HG03039 (cell line): ENCODE measurements around the gene ADSS1.

Experiments used
- ATAC-seq: cut with Tn5 transposase; IDR thresholded peaks from one replicate; pipeline ENCODE4 v1.9.1; 2021; ENCODE audit warnings: mild to moderate bottlenecking, moderate library complexity; ENCODE audit not compliant: unreplicated experiment

Gene ADSS1

DNA sequence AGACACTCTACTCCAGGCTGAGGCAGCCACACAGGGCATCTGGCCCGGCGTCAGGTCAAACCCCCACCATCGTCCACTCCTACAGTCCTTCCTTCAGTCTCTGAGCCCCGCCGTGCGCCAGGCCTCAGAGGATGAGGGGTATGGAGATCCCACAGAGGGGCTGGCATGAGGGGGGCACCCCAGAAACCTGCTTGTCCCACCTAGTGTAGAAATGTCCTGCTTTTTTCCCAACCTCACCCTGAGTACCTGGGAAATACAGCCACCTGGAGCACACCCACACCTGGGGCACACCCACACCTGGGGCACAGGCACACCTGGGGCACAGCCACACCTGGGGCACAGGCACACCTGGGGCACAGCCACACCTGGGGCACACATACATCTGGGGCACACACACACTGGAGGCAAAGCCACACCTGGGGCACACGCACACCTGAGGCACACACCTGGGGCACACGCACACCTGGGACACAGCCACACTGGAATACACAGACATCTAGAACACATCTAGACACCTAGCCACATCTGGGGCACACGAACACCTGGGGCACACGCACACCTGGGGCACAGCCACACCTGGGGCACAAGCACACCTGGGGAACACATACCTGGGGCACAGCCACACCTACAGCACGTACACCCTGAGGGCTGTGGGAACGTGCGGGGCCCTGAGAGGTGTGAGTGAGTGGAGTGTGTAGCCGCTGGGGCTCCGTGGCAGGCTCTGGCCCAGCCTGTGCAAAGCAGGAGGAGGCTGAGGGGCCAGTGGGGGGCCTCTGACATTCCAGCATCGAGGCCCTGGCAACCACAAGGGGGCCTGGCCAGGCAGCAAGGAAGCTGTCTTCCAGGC is 53.2 kb downstream of the ADSS1 start:
- no peak for ATAC-seq

DNA sequence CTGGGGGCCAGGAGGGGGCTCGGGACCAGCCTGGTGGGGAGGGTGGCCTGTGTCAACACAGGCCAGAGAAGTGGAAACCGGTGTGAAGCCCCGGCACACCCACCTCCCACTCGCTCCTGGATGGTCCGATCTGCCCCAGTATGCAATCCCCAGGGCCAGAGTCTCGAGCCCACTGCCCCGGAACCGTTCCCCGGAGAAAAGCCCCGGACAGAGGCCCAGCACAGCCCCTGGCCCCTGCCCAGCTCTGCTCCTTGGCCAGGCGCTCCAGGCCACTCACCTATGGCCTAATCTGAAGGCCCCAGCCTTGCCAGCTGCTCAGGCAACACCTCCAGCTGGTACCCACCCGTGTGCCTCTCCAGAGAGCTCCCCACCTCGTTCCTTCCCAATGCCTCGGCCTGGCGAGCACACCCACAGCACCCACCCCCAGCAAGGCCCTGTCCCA is 53.8 kb downstream of the ADSS1 start:
- ATAC-seq: no peak

DNA sequence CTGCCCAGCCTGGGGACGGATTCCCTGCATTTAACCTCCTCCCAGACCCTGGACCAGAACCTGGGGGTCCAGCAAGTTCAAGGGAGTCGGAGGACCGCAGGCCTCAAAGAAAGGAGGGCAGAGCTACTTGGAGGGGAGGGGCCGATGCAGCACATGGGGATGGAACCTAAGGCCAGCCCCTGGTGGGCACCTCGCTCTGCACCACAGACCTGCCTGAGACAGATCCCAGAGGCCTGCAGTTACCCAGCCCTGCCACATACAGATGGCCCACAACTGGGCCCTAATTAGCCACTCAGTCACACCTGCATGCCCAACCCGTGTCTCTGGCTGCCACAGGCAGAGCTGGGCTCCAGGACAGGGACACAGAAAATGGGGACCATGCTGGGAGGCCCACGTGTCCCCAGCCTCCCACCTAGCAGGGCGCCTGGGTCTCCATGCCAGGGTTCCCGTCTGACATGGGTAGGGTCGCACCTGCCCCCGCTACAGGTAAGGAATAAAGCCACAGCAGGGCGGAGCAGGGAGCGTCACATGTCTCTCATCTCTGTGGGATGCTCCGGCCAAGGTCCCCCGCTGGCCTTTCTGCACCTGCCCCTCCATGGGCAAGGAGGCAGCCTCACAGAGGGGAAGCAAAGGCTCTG is 54.8 kb downstream of the ADSS1 start:
- no peak for ATAC-seq

DNA sequence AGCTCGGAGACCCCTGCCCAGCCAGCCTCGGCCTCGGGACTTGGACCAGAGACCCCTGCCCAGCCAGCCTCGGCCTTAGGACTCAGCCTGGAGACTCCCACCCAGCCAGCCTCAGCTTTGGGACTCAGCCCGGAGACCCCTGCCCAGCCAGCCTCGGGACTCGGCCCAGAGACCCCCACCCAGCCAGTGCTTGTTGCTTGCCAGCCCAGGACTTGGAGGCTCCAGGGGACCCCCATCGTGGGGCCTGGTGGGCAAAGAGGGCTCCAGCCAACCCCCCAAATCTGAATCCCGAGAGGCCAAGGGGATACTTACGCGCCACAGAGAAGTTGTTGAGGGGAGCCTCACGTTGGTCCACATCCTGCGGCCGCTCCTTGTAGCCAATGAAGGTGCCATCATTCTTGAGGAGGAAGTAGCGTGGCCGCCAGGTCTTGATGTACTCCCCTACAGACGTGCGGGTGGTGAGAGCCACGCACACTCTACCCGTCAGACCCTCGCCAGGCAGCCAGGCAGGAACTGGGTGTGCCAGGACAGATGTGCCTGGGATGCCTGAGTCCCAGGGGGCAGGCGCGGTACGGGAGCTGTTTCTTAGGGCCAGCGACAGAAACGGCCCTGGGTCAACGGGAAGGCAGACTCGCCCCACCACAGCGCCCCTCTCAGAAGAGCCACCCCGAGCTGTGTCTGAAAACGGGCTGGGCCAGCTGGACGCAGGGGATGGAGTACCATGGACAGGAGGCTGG is 55.9 kb downstream of the ADSS1 start:
- no peak for ATAC-seq

DNA sequence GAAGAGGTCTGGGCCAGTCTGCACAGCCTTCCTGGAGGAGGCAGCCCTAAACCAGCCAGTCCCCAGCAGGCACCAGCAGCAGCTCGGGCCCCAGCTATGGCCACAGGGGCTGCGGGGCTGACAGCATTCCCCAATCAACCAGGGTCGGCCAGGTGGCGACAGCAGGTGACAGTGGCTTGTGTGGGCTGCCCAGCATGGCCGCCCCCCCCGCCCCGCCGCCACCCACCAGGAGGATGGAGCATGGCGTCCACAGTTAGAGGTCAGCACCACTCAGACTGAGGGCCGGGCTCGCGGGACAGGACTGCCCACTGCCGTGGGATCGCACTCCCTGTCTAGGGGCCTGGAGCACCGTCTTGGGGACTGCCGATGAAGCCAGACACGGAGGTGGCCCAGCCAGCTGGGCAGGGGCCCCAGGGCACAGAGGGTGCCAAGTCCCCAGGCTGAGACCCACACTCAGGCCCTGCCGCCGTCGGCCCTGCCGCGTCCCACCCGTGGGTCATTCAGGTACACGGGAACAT is 56.5 kb downstream of the ADSS1 start:
- no peak for ATAC-seq

DNA sequence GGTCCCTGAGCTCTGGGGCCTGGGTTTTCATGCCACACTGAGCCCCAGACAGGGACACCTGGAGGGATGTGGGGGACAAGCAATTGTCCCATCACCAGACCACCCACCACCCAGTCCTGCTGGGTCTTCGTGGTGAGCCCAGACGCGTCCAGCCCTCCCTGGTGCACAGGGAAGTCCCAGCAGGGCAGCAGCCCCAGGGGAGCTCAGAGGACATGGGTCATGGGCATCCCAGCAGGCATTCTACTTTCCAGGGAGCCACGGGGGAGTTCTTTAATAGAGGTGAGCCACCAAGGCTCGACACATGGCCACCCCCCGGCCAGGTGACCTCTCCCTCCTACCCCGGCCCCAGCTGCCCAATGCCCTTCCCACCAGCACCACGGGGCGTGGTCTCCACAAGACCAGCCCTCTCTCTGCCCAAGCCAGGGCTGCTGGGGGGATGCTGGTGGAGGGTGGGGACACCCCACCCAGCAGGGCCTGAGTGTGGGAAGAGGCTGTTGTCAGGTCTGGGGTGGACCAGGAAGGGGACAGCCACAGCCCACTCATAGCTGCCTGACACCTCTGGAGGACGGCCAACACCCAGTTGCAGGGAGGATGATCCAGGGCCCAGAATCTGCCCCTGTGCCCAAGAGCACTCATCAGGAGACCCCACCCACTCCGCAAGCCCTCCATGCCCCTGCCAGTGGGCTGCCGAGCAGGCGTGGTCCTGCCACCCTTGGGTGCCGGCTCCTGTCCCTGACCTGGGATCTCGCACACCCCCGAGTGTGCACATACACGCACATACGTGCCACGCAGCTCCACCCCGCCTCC is 57.4 kb downstream of the ADSS1 start:
- ATAC-seq: no peak

DNA sequence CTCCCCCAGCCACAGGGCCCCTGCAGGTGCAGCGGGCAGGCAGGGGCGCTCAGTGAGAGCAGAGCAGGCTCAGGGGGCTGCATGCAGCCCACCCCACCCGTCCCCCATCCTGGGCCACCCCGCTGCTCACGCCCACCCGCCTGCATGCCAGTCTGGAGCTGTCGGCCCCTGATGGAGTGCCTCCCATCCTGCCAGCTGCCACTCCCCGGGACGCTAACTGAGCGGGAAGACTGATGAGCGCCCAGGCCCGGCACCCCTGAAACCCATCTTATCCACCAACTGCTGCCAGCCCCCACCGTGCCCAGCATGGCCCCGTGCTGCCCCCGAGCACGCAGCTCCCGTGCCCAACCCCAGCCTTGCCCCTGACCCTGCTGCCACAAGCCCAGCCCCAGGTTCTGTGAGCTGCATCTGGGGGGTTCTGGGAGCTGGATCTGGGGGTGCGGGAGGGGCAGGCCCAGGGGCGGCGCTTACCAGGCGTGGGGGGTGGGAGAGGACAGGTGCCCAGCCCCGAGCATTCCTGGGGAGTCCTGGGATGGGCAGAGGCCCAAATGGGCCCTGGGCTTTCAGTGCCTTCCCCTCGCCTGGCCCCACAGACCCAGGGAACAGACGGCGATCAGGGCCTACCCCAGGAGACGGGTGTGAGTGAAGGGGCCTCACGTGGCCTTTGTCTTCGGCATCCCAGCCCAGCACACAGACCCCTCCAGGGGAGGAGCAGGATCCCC is 58.2 kb downstream of the ADSS1 start:
- ATAC-seq: no peak

DNA sequence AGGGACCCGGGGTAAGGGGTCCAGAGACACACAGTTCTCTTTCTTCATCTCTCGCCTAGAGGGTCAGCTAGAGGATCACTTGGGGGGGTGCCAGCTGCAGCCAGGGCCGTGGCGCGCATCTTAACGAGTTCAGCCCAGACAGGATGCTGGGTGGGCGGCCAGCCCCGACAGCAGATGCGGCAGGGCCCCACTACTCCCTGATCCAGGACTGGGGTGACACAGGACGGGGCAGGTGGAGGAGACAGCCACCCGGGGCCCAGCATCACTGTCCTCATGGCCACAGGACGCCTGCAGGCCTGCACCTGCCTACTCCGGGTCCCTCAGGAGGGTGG is 58.7 kb downstream of the ADSS1 start:
- no peak for ATAC-seq

DNA sequence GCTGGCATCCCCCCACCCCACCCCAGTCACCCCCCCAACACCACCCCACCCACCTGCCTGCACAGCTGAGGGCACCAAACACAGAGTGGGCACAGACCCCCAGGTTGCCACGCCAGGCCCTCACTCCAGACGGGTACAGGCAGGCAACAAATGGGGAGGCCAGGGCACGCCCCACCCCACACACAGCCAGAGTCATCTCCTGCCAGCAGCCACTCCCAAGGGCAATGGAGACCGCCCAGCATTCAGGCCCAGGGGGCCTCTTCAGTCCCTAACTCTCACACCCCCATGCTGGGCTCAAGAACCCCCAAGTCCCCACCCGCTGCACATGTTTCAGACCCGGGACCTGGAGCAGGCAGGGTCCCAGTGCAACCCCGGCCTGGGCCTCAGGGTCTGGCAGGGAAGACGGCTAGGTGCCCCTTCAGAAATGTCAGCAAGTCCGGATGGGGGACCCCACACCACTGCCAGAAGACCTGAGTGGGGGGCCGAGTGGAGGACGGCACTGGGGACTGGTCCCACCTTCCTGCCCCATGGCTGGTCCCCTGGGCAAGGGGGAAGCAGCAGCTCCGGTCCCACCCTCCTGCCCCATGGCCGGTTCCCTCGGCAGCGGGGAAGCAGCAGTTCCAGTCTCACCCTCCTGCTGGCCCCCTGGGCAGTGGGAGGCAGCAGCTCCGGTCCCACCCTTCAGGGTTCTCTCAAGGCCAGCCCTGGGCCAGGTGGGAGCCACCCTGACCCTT is 59.6 kb downstream of the ADSS1 start:
- ATAC-seq: no peak

DNA sequence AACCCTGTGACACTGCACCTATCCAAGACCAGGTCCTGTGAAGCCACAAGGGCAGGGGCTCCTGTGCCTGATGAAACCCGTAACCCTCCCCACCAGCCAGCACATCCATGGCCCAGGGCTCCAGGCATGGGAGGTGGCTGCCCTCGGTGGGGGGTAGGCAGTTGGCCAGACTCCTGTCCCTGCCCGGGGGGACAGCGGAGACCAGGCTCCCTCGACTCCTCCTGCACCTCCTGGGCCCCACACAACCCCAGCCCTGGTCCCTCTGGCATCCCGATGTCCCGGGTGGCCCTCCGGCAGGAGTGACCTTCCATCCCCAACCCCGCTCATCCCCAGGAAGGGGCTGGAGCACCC is 60.2 kb downstream of the ADSS1 start:
- ATAC-seq: no peak

DNA sequence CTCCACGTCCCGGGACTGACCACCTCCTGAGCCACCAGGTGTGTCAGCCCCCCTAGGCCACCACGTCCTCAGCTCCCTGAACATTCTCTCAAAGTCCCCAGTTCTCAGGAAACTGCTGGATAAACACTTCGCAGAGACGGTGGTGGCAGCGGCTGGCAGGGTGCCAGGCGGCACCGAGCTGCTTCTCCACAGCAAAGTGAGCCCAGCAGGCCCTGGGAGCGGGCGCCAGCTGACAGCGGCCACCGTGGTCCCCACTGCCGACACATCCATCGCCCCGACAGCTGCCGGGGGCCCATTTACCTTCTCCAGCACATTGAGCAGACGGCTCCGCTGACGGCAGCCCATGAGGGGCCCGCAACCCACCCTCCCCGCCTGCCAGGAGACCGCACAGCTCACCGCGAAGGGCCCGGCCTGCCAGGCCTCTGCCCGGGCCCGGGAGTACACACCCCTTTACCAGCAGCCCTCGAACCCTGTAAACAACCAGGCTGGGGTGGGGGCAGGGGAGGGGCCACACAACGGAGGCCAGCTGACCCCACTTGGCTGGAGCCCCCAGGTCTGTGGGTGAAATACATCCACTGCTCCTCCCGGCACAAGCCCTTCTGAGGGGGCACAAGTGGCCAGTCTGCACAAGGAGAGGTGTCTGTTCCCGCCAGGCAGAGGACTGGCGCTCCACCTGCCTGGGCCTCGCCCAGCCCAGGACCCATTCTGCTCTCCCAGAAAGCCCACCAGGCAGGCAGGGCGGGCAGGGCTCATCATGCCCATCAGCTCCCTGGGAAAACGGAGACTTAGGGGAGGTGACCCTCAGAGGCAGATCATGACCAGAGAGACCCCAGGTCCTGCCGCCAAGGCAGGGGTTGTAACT is 61.0 kb downstream of the ADSS1 start:
- ATAC-seq: no peak

DNA sequence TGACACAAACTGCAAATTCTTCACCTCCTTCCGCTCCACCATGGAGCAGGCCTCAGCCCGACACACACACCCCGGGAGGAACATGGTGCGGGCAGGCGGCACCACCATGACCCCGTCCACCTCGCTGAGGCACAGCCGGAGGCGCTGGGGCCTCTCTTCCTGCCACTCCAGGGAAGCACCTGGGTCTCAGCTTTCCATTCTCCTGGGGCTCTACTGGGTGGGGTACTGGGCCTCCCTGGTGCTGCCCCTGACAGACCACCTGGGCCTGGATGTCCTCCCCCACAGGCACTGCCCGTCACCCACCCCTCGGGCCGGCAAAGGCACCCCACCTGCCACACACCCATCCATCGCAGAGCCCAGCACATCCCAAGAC is 61.7 kb downstream of the ADSS1 start:
- ATAC-seq: no peak

DNA sequence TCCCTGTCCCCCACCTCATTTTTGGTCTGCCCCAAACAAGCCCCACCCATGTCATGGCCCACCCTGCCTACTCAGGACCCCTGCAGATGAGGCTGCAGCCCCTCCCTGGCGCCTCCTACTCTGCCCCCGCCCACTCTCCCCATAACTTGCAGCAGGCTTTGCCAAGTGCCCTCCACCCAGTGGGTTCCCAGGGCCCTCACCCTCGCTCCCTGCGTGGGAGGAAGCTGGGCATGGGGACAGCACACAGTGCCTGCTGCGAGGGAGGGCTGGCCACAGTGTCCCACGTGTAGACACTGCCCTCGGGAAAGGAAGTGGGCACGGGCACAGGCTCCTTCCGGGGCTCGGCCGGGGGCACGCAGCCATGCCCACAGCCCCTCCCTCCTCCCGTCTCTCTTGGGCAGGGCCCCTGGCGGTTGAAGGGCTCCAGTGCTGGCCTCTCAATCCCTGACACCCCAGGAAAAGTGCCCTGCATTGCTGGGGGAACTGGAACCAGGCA is 62.1 kb downstream of the ADSS1 start:
- no peak for ATAC-seq

DNA sequence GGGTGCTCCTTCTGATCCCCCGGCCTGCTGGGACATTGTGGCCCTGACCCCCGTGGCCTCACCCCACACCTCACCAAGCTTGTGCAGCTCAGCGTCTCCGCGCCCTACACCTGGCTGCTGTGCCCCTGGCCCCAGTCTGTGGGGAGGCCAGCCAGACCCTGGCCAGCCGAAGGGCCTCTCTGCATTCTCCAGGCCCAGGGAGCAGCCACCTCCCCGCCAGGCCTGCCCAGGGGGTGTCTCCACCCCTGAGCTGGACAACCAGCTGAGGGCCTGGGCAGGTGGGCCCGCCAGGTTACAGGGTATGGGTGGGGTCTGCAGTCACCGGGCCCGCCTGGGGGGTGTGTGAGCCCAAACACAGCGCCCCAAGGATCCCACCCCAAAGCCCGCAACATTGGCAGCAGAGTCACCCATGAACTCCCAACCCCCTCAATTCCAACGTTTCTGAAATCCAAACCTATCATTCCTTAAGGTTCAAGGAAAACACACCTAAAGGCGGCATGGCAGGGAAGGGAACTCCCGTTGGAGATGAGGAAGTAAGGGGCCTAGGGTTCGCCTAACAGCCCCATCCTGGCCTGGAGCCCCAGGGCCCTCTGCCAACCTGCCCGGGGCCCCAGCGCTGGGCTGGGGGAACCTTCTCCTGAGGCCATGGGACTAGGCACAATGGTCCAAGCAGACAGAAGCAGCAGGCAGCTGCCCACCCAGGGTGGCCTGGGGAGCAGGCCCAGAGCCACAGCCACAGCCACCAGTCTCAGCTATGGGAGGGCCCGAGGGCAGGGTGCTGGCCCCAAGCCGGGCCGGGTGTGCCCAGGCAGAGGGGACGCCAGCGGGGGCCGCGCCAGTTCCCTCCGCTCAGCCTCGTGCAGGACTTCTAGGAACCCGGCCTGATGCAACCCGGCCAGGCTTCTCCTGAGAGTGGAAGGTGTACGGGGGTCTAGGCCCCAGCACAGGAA is 63.0 kb downstream of the ADSS1 start:
- no peak for ATAC-seq

DNA sequence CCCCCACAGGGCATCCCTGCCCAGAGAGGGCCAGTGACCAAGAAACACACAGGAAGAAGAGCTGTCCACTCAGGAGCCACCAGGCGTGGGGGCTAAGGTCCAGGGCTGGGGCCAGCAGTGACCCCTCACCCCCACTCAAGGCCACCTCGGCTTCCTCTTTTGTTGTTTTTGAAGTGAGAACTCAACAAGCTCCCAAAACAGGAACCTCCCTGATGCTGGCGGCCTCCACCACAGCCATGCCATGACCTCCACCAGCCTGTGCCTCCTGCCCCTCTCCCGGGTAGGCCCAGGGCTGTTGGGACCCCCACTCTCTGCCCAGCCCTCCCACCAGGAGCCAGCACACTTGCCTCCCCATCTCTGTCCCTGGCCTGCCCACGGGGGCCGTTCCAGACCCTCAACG is 63.7 kb downstream of the ADSS1 start:
- ATAC-seq: no peak

DNA sequence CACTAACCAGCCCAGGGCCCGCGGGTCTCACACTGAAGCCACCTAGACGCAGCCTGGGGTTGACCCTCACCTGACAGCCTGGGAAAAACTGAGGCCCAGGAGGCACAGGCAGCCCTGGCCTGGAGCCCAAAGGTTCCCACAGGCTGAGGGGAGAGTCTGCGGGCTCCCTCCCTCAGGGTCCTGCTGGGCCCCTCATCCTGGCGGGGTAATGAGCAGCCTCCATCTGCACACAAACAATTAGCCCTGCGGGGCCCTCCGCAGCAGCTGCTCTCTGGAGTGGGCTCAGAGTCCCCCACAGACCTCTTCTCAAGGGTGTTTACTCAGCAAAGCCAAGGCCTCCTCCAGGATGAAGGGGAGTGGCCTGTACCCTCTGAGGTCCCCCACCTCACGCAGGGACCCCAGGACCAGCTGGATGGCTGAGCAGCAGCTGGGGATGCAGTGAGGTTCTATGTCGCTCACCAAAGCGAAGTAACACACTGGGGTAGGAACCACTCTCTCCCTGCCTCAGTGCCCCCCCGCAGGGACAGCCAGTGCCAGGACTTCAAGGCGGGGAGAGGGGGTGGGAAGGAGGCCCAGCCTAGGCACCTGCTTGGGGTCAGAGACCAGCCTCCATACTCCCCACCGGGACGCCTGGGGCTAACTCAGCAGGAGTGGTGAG is 64.3 kb downstream of the ADSS1 start:
- no peak for ATAC-seq
